GM18858 (cell line): ENCODE data around the gene BICRAL.

ENCODE experiments used
- ATAC-seq: cut with Tn5 transposase; IDR thresholded peaks from one replicate; pipeline ENCODE4 v1.9.1; 2021; ENCODE audit not compliant: unreplicated experiment

BICRAL gene

DNA sequence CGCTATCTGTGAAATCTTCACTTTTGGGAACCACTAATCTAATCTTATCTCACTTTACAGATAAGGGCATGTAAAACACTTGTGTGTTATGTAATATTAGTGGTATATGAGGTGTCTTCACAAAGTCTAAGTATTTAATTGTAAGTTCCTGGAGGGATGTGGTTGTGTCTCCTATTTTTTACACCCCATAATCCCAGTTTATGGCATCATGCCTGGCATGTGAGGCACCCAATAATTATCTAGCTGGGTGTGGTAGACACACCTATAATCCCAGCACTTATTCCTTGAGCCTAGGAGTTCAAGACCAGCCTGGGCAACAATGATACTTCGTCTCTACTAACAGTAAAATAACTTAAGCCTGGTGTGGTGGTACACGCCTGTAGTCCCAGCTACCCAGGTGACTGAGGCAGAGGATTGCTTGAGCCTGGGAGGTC is 19.4 kb upstream of the BICRAL start:
- no peak for ATAC-seq

- ATAC-seq: no peak
Observed at GRCh38 chr6:42762950-42763349, 18.9 kb upstream of the BICRAL start.

- ATAC-seq: no peak
Observed at GRCh38 chr6:42764911-42765648, 16.8 kb upstream of the BICRAL start.

DNA sequence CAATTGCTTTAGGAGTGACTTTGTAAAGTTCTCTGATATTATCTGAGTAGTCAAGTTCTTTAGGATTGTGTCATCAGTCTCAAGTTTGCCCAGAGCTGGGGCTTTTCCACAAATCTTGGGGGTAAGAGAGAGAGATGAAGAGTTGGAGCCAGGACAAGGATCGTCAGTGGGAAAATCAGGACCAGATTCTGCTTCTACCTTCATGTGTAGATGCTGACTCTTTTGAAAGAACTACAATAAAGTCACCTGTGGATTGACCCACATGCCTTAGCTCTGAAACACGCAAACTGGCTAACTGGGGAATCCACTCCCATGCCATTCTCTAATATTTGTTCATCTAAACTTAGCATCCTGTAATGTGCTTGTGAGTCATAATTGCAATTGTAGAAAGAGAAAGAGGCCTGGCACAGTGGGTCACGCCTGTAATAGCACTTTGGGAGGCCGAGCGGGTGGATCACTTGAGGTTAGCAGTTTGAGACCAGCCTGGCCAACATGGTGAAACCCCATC is 15.6 kb upstream of the BICRAL start:
- ATAC-seq: no peak

DNA sequence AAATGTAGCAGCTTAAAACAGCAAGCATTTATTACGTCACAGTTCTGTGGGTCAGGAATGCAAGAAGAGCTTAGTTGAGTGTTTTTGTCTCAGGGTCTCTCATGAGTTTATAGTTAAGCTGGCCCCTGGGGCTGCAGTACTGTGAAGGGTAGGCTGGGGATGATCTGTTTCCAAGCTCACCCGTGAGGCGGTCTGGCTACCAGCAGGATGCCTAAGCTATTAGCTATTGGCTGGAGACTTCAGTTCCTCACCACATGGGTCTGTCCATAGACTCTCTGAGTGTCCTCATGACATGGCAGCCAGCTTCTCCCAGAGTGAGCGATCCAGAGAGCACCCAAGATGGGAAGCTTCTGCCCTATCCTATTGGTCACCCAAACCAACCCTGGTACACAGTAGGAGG is 12.8 kb upstream of the BICRAL start:
- no peak for ATAC-seq

- no peak for ATAC-seq
Observed at GRCh38 chr6:42769836-42770235, 12.0 kb upstream of the BICRAL start.

DNA sequence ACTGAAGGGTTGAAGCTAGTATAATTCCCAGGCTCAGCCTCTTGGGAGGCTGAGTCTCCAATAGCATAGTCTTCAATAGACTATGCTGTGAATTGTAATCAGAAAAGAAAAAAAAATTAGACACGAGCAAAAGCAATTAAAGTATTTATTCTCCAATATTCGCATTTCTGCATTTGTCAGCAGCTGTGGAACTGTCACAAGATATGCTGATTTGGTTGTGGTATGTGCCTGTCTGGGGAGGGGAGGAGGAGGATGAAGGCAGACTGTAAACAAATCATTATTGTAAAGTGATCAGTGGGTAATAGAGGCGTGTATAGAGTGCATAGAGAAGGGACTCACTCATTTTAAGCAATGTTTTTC is 10.1 kb upstream of the BICRAL start:
- ATAC-seq: no peak

DNA sequence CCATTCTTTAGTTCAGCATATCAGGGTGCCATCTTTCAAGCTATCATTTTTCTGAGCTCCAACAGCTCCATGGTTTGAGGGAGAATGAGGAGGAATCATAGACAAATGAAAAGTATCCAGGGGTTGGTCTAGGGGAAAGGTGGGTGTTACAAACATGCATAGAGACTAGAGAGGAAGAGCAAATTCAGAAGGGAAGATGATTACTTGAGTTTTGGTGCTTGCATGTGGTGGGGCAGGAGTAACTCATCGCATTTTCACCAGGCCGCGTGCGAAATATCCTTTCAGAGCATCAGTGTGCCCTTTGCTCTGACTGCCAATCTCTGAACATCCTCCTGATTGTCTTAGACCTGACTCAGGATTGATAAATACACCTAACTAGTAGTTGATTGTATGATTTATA is 7.7 kb upstream of the BICRAL start:
- no peak for ATAC-seq

GRCh38 chr6:42774821-42775487 is 6.9 kb upstream of the BICRAL start:
- ATAC-seq: peak; percentile 35

- ATAC-seq: no peak
Observed at GRCh38 chr6:42777126-42777822, 4.6 kb upstream of the BICRAL start.

DNA sequence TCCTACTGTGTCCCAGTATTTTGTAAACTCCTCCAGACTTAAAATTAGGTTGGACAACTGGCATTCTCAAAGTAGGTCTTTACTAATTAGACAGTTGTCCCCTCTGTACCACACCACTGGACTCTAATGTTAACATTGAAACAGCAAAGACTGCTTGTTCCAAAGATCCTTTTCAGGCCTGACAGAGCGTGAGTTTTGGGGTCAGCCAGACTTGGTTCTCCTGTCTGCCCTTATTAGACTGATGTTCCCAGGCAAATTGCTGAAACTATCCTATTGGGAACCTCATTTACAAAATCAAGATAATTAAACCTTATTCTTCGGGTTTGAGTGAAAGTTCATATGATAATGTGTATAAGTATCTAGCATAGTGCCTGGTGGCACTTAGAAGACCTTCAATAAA is 3.7 kb upstream of the BICRAL start:
- no peak for ATAC-seq

DNA sequence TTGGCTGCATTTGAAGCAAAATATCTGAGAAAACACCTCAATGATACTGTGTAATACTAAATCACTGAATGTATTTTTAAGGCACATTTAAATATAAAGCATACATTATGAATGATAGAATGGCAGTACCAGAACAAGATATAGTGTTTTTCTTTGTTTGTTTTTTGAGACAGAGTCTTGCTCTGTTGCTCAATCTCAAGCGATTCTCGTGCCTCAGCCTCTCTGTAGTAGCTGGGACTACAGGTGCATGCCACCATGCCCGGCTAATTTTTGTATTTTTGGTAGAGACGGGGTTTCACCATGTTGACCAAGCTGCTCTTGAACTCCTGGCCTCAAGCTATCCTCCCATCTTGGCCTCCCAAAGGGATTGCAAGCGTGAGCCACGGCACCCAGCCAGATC is 2.3 kb upstream of the BICRAL start:
- no peak for ATAC-seq

GRCh38 chr6:42781546-42781795 is 381 bp upstream of the BICRAL start:
- ATAC-seq: no peak

GRCh38 chr6:42782689-42783176 is 881 bp downstream of the BICRAL start:
- ATAC-seq: no peak

DNA sequence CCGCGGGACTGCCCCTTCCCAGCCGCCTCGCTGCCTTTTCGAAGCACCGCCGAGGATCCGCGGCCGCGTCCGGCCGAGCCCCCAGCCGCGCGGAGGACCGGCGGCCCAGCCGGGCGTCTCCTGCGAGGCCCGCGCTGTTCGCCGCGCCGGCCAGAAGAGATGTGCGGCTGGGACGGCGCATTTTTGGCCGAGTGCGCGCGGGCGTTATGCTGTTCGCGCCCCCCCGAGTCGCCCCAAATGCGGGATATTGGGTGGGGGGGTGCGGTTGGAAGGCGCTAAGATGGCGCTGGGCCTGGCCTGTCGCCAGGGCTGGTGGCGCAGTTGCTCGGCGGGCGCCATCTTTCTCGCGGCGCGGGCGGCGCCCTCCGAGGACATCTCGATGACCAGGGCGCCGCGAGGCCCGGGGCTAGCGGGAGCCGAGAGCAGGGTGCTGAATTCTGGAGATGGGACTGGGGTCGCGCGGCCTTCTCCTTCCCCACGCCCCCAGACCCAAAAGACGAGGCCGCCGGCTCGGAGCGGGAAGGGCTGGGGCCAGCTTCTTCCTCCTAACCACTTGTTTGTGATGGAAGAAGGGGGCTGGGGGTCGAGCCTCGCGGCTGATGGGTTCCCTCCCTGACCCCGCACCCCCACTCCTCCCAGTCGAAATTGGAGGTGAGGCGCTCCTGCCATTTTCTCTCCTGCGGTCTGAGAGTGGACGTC is 1.5 kb downstream of the BICRAL start:
- ATAC-seq: no peak

DNA sequence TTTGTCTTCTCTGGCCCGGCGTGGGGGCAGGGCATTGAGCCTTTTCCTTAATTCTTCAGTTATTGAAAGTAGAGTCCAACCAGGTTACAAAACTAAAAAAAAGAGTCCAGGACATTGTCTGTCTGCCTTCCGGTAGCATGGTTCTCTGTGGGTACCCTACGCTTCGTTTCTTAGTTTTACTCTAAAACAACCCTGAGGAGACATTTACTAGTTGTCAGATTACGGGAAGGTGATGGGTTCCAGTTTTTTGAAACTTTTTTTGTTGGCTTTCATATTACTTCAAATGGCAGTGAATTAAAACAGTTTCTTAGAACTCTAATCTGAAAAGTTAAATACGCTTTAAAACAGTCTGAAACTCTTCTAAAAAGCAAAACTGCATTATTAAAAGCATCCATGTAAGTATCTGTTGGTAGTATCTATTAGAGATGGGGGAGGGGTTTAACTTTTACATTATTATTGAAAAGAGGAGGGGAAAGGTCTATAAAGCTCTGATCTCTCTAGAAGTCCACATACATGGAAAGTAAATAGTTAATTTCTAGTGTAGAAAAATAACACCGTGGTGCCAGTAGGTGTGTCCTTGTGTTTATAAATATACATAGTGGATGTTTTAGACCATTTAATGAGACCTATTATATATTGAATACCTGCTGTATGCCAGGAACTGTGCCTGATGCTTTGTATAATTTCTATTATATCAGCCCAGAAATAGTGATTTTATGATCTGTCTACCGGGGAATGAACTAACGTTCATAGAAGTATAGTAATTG is 2.2 kb downstream of the BICRAL start:
- ATAC-seq: no peak

- ATAC-seq: no peak
Observed at GRCh38 chr6:42784717-42785498, 3.1 kb downstream of the BICRAL start.

- no peak for ATAC-seq
Observed at GRCh38 chr6:42786525-42786985, 4.7 kb downstream of the BICRAL start.

DNA sequence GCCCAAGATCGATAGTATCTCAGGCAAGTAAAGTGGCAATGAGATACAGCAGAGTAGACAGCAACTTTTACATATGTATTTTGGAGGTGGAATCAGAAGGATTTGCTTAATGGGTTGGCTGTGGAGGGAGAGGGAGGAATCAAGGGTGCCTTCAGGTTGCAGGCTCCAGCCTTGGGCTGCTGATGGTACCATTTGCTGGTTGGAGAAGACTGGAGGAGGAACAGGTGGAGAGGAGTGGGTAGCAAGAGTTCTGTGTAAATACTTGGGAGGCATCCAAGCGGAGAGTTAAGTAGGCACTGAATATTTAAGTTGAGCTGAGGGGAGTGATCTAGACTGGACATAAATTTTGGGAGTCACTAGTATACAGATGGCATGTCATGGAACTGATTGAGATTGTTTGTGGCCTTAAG is 5.2 kb downstream of the BICRAL start:
- no peak for ATAC-seq

DNA sequence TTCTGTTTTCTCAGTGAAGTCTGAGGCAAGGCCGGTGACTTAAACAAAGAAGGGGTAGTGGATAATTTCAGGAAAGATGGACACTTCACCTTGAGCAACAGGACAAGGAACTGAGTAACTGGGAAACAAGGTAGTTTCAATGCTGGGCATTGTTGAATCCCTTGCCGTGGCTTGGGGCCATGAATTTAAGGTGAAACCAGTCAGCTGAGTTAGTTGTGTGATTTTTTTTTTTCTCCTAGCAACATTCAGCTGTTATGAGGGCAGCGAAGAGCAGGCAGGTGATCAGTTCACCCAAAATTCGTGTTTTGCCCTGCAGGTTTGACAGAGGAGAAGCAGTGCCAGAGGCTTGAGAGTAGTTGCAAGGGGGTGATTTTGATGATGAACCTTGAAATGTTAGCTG is 6.8 kb downstream of the BICRAL start:
- no peak for ATAC-seq
